NCI-H2196 treated with DMSO at 0.1 percent for 48 hours (cell line): Measurements from ENCODE around the gene PTGIS.

ENCODE experiments used
- DNase-seq: peaks from one replicate; lab custom pipeline; 2025; ENCODE audit not compliant: unreplicated experiment; lab: John Stamatoyannopoulos, UW

Gene PTGIS

GRCh38 chr20:49595811-49596561 is 28.0 kb upstream of the PTGIS start:
- DNase-seq: no peak

DNA sequence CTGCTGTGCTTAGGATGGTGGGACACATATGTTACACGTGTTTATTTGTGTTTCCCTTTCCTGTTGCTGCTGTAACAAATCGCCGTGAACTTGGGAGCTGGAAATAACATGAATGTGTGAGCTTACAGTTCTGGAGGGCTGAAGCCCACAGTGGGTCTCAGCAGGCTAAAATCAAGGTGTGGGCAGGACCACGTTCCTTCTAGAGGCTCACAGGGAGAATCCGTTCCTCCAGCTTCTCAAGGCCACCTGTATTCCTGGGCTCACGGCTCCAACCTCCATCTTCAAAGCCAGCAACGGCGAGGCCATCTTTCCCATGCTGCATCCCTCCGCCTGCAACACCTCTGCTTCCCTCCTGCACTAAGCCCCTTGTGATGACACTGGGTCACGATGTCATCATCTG is 27.4 kb upstream of the PTGIS start:
- no peak for DNase-seq

- DNase-seq: no peak
Measured at GRCh38 chr20:49594931-49595315, 27.0 kb upstream of the PTGIS start.

DNA sequence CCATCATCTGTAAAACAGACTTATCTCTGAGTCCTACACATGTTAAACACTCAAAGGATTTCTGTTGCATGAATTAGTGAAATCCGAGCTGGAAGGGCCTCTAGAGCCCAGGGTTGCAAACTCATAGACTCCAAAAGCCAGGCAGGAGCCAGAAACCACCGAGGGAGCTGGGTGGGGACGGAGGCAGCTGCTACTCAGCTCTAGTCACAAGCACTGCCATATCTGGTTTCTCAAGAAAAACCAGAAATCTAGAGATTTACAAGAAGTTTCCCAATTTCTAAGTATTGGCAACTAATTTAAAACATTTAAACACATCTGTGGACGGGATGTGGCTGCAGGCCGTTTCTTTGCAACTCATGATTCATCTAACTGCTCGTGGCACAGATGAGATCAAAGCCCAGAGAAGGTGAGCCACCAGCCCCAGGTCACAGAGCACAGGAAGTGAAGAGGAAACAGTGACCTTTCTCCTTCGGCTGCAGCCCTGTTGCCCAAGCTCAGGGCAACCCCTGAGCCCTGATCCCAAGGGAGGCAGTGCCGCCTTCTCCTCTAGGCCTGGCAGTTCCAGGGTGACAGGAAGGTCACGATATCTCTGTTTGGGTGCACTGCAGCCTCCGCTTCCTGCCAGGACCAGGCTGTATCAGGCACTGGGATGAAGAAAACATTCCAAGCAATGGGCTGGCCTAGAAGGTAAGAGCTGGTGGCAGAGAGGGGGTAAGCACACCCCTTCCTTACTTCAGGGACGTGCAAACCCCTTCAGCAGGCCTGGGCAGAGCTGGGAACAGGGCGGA is 26.4 kb upstream of the PTGIS start:
- peak; percentile 24 for DNase-seq

- no peak for DNase-seq
Measured at GRCh38 chr20:49593466-49594142, 25.7 kb upstream of the PTGIS start.

DNA sequence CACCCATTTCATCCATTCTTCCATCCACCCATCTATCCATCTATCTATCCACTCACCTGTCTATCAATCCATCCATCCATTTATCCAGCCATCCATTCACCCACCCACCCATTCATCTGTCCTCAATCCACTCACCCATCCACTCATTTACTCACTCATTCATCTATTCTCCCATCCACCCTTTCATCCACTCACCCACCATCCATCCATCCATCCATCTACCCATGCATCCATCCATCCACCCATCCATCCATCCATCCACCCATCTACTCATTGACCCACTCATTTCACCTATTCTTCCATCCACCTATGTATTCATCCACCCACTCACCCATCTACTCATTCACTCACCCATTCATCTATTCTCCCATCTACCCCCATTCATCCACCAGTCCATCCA is 24.2 kb upstream of the PTGIS start:
- DNase-seq: no peak

GRCh38 chr20:49591217-49591865 is 23.4 kb upstream of the PTGIS start:
- no peak for DNase-seq

DNA sequence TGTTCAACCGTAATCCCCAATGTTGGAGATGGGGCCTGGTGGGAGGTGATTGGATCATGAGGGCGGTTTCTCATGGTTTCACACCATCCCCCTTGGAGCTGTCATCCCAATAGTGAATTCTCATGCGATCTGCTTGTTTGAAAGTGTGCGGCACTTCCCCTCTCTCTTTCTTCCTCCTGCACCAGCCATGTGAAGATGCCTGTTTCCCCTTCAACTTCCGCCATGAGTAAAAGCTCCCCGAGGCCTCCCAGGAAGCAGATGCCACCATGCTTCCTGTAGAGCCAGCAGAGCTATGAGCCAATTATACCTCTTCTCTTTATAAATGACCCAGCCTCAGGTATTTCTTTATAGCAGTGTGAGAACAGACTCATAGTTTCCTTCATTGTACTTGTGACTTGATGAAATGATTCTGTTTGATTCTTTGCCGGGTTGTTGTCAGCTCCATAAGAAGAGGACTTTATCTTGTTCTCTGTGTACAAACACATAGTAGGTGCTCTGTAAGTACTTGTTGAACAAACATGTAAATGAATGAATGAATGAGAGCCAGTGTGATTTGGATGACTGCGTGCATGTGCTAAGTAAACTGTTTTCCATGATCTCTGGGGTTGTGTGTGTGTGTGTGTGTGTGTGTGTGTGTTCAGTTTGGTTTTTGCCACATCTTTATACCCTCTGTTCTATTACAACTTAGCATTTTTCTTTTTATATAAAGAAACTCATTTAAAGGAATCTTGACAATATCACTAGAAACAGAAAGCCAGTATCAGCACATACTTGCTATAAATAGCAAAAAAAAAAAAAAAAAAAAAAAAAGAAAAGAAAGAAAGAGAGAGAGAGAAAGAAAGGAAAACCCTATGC is 22.5 kb upstream of the PTGIS start:
- DNase-seq: no peak

DNA sequence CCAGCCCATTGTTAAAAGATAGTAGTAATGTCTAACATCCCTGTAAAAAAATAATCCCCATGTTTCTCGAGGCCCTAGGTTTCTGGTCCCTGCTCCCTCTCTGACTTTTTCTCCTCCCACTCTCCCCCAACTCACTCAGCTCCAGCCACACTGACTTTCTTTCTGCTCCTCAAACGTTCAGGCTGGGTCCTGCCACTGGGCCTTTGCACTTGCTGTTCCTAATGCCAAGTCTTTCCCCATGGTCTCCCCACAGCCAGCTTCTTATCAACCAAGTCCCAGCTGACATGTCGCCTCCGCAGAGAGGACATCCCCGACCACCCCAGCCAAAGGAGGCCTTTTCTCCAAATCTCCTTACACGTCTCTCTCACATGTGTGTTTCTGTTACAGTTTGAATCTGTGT is 21.8 kb upstream of the PTGIS start:
- DNase-seq: no peak

DNA sequence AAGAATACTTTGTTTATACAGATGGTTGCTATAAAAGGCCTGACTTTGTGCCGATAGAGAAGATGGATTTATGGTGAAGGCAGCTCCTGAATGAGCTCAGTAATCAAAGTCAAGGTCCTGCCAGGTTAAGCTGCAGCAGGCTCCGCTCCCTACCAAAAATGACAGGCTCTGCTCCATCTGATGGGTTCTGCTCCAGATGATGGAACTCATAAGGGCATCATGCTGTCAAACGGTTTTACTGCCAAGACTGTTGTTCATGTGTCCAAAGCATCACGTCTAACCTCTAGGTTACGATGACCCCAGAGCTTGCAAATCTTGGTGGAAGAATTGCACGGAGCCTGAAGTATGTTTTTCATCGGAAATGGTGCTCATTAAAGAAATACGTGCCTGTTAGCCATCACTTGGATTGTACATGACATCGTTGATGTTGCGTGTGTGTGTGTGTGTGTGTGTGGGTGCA is 19.2 kb upstream of the PTGIS start:
- DNase-seq: no peak

DNA sequence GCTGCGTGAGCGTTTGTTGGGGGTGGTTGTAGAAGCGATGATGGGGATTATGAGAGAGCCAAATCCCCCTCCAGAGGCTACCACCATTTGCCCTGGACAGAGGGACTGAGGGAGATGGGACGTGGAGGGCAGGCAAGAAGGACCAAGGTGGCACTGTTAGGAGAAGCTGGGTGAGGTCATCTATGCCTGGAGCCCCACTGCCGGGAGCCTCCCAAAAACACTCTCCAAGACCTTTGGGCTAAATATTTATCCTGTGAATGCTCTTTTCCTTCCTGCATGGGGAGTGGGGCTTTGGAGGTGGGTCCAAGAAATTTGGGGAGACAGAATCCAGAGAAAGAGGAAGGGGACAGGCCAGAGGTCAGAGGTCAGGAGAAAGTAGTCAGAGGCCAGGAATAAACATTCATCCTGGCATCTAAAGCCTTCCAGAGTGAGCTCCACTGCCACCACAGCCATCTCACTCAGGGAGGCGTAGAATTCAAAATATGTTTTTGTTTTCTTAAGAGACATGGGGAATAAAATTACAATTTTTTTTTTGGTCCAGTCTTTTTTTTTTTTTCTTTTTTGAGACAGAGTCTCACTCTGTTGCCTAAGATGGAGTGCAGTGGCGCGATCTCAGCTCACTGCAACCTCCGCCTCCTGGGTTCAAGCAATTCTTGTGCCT is 17.8 kb upstream of the PTGIS start:
- DNase-seq: no peak

- no peak for DNase-seq
Measured at GRCh38 chr20:49584418-49585382, 16.8 kb upstream of the PTGIS start.

DNA sequence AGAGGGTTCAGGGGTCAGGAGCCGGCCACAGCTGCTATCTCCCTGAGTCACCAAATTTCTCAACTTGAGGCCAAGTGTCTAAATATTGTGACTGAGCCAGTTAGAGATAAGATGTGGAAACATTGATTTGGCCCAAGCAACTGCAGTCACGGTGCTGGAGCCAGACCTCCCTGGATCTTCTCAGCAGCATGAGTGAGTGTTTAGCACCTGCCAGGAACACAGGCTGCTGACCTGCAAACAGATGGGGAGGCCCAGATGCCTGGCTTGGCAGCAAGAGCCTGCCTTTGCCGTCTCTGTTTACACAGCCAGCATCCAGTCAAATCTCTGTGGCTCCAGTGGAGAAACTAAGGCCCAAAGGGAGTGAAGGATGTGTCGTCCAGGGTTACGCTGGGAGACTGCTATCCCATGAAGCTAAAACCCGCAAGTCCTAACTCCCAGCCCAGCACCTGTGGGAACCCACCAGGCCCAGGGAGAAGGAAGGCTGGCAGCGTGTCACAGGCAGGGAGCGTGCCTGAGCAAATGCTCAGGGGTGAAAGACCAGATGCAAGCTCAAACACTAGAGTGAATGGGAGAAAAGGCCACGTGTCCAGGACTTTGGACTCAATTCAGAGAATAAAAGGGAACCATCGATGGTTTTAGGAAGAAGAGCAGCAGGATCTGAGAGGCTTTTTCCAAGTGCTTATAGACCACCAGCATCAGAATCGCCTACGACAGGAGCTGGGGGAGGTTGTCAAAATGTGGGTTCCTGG is 15.9 kb upstream of the PTGIS start:
- DNase-seq: peak; percentile 88

- no peak for DNase-seq
Measured at GRCh38 chr20:49583343-49583668, 15.4 kb upstream of the PTGIS start.

DNA sequence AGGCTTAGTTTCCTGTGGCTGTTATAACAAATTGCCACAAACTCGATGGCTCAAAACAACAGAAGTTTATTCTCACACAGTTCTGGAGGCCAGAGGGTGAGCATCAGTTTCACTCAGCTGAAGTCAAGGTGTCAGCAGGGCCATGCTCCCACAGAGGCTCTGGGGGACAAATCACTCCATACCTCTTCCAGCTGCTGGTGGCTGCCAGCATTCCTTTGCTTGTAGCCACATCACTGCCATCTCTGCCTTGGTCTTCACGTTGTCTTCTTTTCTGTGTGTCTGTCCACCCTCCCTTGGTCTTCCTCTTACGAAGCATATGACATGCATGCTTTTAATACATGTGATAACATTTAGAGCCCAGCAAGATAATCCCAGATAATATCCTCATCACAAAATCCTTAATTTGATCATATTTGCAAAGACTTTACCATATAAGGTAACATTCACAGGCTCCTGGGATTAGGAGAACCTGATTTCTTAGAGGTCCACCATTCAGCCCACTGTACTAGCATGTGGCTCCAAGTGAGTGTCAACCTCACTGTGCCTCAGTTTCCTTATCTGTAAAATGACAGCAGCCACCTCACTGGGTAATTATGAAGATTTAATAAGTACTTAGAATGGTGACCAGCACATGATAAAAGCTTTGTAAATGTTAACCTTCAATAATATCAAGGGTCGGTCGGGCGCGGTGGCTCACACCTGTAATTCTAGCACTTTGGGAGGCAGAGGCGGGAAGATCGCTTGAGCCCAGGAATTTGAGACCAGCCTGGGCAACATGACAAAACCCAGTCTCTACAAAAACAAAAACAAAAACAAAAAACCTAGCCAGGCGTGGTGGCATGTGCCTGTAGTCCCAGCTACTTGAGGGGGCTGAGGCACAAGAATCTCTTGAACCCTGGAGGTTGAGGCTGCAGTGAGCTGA is 14.7 kb upstream of the PTGIS start:
- no peak for DNase-seq

- no peak for DNase-seq
Measured at GRCh38 chr20:49581482-49581881, 13.5 kb upstream of the PTGIS start.

DNA sequence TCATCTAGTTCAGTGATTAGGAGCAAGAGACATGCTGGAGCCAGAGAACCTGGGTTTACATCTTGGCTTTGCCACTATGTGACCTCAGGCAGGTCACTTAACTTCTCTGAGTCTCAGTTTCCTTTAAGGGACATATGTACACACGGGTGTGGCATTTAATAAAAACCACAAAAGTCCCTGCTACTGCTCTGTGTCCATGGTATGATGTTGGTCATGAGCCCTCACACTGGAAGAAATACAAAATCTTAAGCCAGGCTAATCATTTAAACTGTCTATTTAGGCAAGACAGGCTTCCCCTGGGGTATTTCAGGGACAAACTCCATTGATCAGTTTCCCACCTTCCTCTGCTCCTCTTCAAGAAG is 12.9 kb upstream of the PTGIS start:
- no peak for DNase-seq
